ENCODE measurements around the gene PGF.
"Not testable (repeated sequence)": the region's sequence is repeated elsewhere in the genome, so short reads cannot be mapped to it uniquely, and the experiment has no call there.

Gene PGF

DNA sequence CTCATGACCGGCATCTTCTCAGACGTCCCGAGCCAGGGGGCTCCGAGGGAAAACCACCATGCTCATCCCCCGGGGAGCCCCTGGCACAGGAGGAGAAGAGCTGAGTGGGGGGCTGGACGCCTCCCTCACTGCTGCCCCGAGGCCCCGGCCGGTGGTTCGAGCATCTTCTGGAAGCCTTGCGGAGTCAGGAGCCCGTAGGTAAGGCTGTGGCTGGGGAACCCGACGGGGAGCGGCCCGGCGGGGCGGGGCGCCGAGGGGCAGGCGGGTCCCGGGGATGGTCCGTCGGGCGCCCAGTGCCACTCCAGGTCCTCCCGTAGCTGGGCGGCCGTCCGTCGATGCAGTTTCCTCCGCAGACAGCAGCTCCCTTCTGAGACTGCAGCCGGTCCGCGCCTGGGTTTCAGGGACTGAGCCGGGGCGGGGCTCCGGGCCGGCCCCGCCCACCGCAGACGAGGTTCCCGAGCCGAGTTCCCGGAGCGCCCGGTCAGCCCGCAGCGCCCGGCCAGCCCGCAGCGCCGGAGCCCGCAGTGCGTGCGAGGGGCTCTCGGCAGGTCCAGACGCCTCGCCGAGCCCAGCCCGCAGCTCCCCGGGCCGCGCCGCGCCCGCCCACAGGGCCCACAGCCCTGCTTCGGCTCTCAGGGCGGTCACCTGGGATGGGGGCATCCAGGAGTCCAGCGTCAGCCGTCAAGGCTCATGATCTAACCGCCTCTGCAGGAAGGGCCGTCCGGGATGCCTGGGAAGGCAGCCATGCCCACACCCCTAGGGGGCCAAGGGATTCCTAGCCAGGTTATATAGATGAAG lies at the start of gene PGF:
TSS of gene PGF (minus strand) at position 369 of the 798 bp plus-strand sequence. CDS start at position 14, 355 bp downstream.
- DNase-seq (ENCODE audit: low read depth), result no peak
- peak within 1 kb of the TSS; percentile 71 for H3K4me3 ChIP-seq (ENCODE audit: low read depth, low read length)

DNA sequence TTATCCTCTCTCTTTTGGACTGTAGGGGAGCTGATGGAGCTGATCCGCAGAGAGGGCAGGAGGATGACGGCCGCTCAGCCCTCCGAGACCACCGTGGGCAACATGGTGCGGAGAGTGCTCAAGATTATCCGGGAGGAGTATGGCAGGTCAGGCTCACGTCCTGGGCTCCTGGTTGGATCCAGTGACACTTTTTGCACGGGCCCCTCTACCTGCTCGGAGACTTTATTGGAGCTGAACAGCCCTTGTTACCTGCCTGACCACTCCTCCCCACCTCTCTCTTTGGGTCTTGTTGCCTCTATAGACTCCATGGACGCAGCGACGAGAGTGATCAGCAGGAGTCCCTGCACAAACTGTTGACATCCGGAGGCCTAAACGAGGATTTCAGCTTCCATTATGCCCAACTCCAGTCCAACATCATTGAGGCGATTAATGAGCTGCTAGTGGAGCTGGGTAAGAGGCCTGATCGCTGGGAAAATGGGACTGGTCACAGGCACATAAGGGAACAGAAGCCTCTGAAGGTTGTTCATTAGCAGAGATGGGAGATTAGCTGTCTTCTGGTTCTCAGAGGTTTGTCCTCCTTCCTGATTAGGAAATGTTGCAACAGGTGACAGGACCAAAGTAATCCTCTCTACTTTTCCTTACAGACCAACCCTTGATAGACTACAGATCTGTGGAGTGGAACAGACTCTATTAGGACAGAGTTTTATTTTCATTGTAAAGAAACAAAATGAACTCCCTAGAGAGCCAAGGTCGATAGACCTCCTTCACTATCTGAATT lies 48.0 kb upstream of the PGF start:
- H3K4me3 ChIP-seq (ENCODE audit: low read depth, low read length), result peak overlapping the region; percentile 77
- DNase-seq (ENCODE audit: low read depth), result no peak

GRCh38 chr14:75002392-75003249 lies 47.2 kb upstream of the PGF start, which contains the start of gene EIF2B2:
TSS of gene EIF2B2 (plus strand) at chr14:75002921. CDS start at chr14:75002991, 70 bp downstream.
- DNase-seq (ENCODE audit: low read depth), result peak; percentile 83
- H3K4me3 ChIP-seq (ENCODE audit: low read depth, low read length), result peak within 1 kb of the TSS; percentile 77

DNA sequence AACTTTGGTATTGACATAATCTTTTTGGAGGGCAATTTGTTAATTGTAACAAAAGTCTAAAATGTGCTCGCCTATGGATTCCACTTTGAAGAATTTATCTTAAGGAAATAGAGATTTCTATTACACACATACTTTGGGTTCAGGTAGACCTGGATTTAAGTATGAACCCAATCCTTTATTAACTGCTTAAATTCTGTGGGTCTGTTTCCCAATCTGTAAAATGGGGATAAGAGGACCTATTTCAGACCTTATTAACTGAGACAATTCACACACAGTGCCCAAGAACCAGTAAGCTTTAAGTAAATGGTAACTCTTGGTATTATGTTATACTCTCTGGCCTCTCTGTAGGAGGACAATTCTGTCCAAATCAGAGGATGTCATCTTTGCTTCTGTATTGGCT lies 46.5 kb upstream of the PGF start:
- H3K4me3 ChIP-seq (ENCODE audit: low read depth, low read length), result peak overlapping the region; percentile 77
- DNase-seq (ENCODE audit: low read depth), result no peak

DNA sequence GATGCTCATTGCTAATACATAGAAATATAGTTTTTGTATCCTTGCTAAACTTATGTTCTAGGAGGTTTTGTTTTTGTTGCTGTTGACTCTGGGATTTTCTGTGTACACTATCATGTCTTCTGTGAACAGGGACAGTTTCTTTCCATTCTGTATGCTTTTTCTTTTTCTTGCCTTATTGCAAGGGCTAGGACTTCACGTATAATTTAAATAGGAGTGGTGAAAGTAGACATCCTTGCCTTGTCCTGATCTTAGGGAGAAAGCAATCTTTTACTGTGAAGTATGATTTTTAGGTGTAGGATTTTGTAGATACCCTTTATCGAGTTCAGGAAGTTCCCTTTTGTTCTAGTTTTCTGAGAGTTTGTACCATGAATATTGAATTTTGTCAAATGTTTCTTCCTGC lies 45.9 kb upstream of the PGF start:
- H3K4me3 ChIP-seq (ENCODE audit: low read depth, low read length), result no peak overlapping the region
- DNase-seq (ENCODE audit: low read depth), result no peak

DNA sequence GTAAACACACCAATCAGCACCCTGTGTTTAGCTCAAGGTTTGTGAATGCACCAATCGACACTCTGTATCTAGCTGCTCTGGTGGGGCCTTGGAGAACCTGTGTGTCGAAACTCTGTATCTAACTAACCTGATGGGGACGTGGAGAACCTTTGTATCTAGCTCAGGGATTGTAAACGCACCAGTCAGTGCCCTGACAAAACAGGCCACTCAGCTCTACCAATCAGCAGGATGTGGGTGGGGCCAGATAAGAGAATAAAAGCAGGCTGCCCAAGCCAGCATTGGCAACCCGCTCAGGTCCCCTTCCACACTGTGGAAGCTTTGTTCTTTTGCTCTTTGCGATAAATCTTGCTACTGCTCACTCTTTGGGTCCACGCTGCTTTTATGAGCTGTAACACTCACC lies 40.4 kb upstream of the PGF start:
- not testable (repeated sequence) for DNase-seq (ENCODE audit: low read depth); H3K4me3 ChIP-seq (ENCODE audit: low read depth, low read length)

DNA sequence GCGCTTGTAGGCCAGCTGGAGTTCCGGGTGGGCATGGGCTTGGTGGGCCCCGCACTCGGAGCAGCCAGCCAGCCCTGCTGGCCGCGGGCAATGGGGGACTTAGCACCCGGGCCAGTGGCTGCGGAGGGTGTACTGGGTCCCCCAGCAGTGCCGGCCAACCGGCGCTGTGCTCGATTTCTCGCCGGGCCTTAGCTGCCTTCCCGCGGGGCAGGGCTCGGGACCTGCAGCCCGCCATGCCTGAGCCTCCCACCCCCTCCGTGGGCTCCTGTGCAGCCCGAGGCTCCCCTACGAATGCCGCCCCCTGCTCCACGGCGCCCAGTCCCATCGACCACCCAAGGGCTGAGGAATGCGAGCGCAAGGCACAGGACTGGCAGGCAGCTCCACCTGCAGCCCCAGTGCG lies 38.8 kb upstream of the PGF start:
- H3K4me3 ChIP-seq (ENCODE audit: low read depth, low read length); DNase-seq (ENCODE audit: low read depth): not testable (repeated sequence)

GRCh38 chr14:74988993-74989392 lies 33.6 kb upstream of the PGF start:
- no peak overlapping the region for H3K4me3 ChIP-seq (ENCODE audit: low read depth, low read length)

DNA sequence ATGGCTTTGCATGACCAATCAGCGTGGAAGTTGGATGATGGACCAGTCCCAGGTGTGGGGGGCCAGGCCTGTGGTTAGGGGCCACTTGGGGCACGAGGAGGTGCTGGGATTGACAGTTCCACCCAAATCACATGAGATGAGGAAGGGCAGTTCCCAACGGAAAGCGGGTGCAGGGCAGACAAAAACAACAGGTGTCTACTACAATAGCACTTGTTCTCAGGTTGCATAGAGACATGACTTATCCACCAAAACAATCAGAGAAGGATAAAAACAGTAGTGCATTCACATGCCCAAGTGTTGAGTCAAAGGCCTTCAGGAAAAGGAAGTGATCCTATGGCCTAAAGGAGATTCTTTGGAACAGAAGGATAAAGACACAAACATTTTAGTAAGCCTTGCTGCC lies 32.7 kb upstream of the PGF start:
- H3K4me3 ChIP-seq (ENCODE audit: low read depth, low read length), result no peak overlapping the region
- DNase-seq (ENCODE audit: low read depth), result peak; percentile 58

More at GRCh38 chr14:74988993-74989392, 33.6 kb upstream of the PGF start:
- no peak for DNase-seq (ENCODE audit: low read depth)

GRCh38 chr14:74985806-74986205 lies 30.4 kb upstream of the PGF start:
- H3K4me3 ChIP-seq (ENCODE audit: low read depth, low read length), result no peak overlapping the region
- no peak for DNase-seq (ENCODE audit: low read depth)

- no peak overlapping the region for H3K4me3 ChIP-seq (ENCODE audit: low read depth, low read length)
- no peak for DNase-seq (ENCODE audit: low read depth)
These were observed 29.6 kb upstream of the PGF start for GRCh38 chr14:74985028-74985310.

GRCh38 chr14:74984236-74985027 lies 29.0 kb upstream of the PGF start:
- H3K4me3 ChIP-seq (ENCODE audit: low read depth, low read length), result no peak overlapping the region
- DNase-seq (ENCODE audit: low read depth), result no peak

DNA sequence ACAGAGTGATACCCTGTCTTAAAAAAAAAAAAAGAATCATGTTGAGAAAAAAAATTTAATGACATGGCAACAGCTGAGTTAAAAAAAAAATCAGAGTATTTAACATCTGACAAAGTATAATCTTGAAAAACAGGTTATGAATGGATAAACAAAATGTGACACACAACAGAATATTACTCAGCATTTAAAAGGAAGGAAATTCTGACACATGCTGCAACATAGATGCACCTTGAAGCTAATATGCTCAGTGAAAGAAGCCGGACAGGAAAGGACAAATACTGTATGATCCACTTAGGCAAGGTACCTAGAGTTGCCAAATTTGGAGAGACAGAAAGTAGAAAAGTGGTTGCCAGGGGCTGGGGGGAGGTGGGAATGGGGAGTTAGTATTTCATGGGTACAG lies 27.9 kb upstream of the PGF start:
- no peak overlapping the region for H3K4me3 ChIP-seq (ENCODE audit: low read depth, low read length)
- DNase-seq (ENCODE audit: low read depth), result no peak

DNA sequence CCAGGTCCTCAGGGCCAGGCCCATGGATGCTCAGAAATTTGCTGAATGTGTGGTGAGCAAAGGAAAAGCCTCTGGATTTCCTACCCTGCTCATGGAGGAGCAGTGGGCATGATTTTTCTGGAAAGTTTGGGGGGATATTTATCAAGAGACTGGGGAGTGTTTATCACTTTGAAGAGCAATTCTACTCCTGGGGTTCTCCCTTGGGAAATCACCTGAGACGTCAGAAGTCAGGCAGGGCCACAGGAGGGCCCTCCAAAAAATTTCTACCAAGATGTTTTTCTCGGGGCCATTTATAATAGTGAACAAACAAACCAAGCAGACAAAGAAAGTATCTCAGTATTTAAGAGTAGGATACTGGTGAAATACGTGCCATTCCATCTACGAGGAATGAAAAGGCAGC lies 27.3 kb upstream of the PGF start:
- no peak overlapping the region for H3K4me3 ChIP-seq (ENCODE audit: low read depth, low read length)
- DNase-seq (ENCODE audit: low read depth), result no peak

DNA sequence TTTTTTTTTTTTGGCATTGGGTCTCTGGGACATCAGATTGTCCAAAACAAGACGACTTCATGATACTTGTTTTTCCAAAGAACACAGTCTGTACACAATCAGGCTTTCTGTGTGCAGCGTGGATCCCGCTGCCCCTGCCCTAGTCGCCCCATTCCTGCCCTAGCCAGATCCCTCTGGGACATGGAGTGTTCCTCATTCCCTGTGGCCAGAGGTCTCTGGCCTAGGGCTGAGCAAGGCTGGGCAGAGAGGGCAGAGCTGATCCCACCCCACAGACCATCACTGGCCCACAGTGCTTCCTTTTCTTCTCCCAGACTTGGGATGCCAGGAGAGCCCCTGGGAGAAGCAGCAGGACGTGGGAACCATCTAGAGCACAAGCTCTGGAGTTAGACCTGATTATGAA lies 26.4 kb upstream of the PGF start:
- no peak for DNase-seq (ENCODE audit: low read depth)
- H3K4me3 ChIP-seq (ENCODE audit: low read depth, low read length), result no peak overlapping the region

- DNase-seq (ENCODE audit: low read depth), result no peak
- no peak overlapping the region for H3K4me3 ChIP-seq (ENCODE audit: low read depth, low read length)
These were observed 26.0 kb upstream of the PGF start for GRCh38 chr14:74981462-74981782.

- H3K4me3 ChIP-seq (ENCODE audit: low read depth, low read length), result no peak overlapping the region
- DNase-seq (ENCODE audit: low read depth), result no peak
These were observed 25.5 kb upstream of the PGF start for GRCh38 chr14:74980731-74981461.

GRCh38 chr14:74980398-74980730 lies 25.0 kb upstream of the PGF start:
- no peak overlapping the region for H3K4me3 ChIP-seq (ENCODE audit: low read depth, low read length)
- no peak for DNase-seq (ENCODE audit: low read depth)
